ENCODE measurements around the gene SYNPR.

The SYNPR gene

GRCh38 chr3:63303238-63303637 is 25.1 kb downstream of the SYNPR start:
- TF ChIP-seq CTCF (conservative IDR thresholded peaks at IDR 0.05; ENCODE audit: low read length), result no peak
- no peak overlapping the region for H3K4me3 ChIP-seq (ENCODE audit: low read length)
- no peak for DNase-seq (ENCODE audit: low read depth)

- no peak for DNase-seq (ENCODE audit: low read depth)
- no peak overlapping the region for H3K4me3 ChIP-seq (ENCODE audit: low read length)
- TF ChIP-seq CTCF (conservative IDR thresholded peaks at IDR 0.05; ENCODE audit: low read length), result no peak
These were observed 26.3 kb downstream of the SYNPR start for GRCh38 chr3:63304421-63304820.

GRCh38 chr3:63308072-63308471 is 30.0 kb downstream of the SYNPR start:
- DNase-seq (ENCODE audit: low read depth), result no peak
- H3K4me3 ChIP-seq (ENCODE audit: low read length), result no peak overlapping the region
- no peak for TF ChIP-seq CTCF (conservative IDR thresholded peaks at IDR 0.05; ENCODE audit: low read length)

GRCh38 chr3:63309768-63310167 is 31.7 kb downstream of the SYNPR start:
- DNase-seq (ENCODE audit: low read depth), result no peak
- no peak overlapping the region for H3K4me3 ChIP-seq (ENCODE audit: low read length)
- no peak for TF ChIP-seq CTCF (conservative IDR thresholded peaks at IDR 0.05; ENCODE audit: low read length)

- DNase-seq (ENCODE audit: low read depth), result no peak
- no peak for TF ChIP-seq CTCF (conservative IDR thresholded peaks at IDR 0.05; ENCODE audit: low read length)
- no peak overlapping the region for H3K4me3 ChIP-seq (ENCODE audit: low read length)
These were observed 45.7 kb downstream of the SYNPR start for GRCh38 chr3:63323766-63324165.

GRCh38 chr3:63324621-63325020 is 46.5 kb downstream of the SYNPR start:
- no peak overlapping the region for H3K4me3 ChIP-seq (ENCODE audit: low read length)
- no peak for TF ChIP-seq CTCF (conservative IDR thresholded peaks at IDR 0.05; ENCODE audit: low read length)
- DNase-seq (ENCODE audit: low read depth), result no peak

GRCh38 chr3:63325386-63325785 is 47.3 kb downstream of the SYNPR start:
- no peak overlapping the region for H3K4me3 ChIP-seq (ENCODE audit: low read length)
- no peak for DNase-seq (ENCODE audit: low read depth)
- no peak for TF ChIP-seq CTCF (conservative IDR thresholded peaks at IDR 0.05; ENCODE audit: low read length)
